Stimulated activated memory B cell treated with anti-CD40 and anti-IgM and Interleukin-4, amounts not matched to agents 10 μg/mL and 1 μg/mL and 100 μg/mL, for 72 hours (primary cell): ENCODE data around the gene FAM168A.

Experiments
- ATAC-seq: fragments of 150-1000 bp; cut with Tn5 transposase; 2 replicates; pipeline ENCODE4 v1.10.0; 2021
- H3K27ac Mint-ChIP-seq: one replicate; pipeline ENCODE4 v1.8.0; 2022; ENCODE audit warnings: mild to moderate bottlenecking, mixed read lengths
- H3K27me3 Mint-ChIP-seq: one replicate; pipeline ENCODE4 v1.8.0; 2022; ENCODE audit warnings: mixed read lengths
- H3K36me3 Mint-ChIP-seq: one replicate; pipeline ENCODE4 v1.8.0; 2022; ENCODE audit warnings: mixed read lengths
- H3K4me1 Mint-ChIP-seq: one replicate; pipeline ENCODE4 v1.8.0; 2022; ENCODE audit warnings: mixed read lengths
- H3K4me3 Mint-ChIP-seq: one replicate; pipeline ENCODE4 v1.8.0; 2022; ENCODE audit warnings: mild to moderate bottlenecking, moderate library complexity, mixed read lengths
- H3K9me3 Mint-ChIP-seq: one replicate; pipeline ENCODE4 v1.8.0; 2022; ENCODE audit warnings: mixed read lengths

The FAM168A gene

GRCh38 chr11:73376803-73377629, 220.9 kb downstream of the FAM168A start:
- H3K4me3 Mint-ChIP-seq, result peak overlapping the region; percentile 95
- H3K27me3 Mint-ChIP-seq, result no peaks in the 10 kb centered on the region
- peaks cover 28% of the 10 kb centered on the region for H3K36me3 Mint-ChIP-seq
- H3K27ac Mint-ChIP-seq, result peak overlapping the region; percentile 90
- ATAC-seq, result peak; percentile 52
- H3K4me1 Mint-ChIP-seq, result peaks cover 69% of the 10 kb centered on the region
- H3K9me3 Mint-ChIP-seq, result no peaks in the 10 kb centered on the region

GRCh38 chr11:73376160-73376802, 221.6 kb downstream of the FAM168A start, which contains the start of gene RELT:
TSS of gene RELT (plus strand) at chr11:73376399. CDS start at chr11:73389137, 12,738 bp downstream.
- Mint-ChIP-seq H3K4me3 (peak within 1 kb of the TSS; percentile 95), H3K27me3 (no peaks in the 10 kb centered on the region), H3K36me3 (peaks cover 26% of the 10 kb centered on the region), H3K4me1 (peaks cover 69% of the 10 kb centered on the region), H3K9me3 (no peaks in the 10 kb centered on the region), H3K27ac (peak within 1 kb of the TSS; percentile 90)
- ATAC-seq, result peak; percentile 91

GRCh38 chr11:73375830-73376159, 222.1 kb downstream of the FAM168A start:
- H3K4me1 Mint-ChIP-seq, result peaks cover 69% of the 10 kb centered on the region
- no peaks in the 10 kb centered on the region for H3K27me3 Mint-ChIP-seq
- H3K9me3 Mint-ChIP-seq, result no peaks in the 10 kb centered on the region
- H3K4me3 Mint-ChIP-seq, result peak overlapping the region; percentile 95
- H3K27ac Mint-ChIP-seq, result peak overlapping the region; percentile 90
- ATAC-seq, result no peak
- peaks cover 22% of the 10 kb centered on the region for H3K36me3 Mint-ChIP-seq

GRCh38 chr11:73374151-73374550, 223.8 kb downstream of the FAM168A start:
- no peak for ATAC-seq
- H3K4me1 Mint-ChIP-seq, result peaks cover 53% of the 10 kb centered on the region
- H3K27ac Mint-ChIP-seq, result no peak overlapping the region
- H3K9me3 Mint-ChIP-seq, result no peaks in the 10 kb centered on the region
- no peak overlapping the region for H3K4me3 Mint-ChIP-seq
- H3K36me3 Mint-ChIP-seq, result peaks cover 21% of the 10 kb centered on the region
- H3K27me3 Mint-ChIP-seq, result no peaks in the 10 kb centered on the region

- ATAC-seq, result no peak
- no peak overlapping the region for H3K4me3 Mint-ChIP-seq
- peaks cover 7% of the 10 kb centered on the region for H3K36me3 Mint-ChIP-seq
Measured at GRCh38 chr11:73372375-73372993, 225.4 kb downstream of the FAM168A start.

GRCh38 chr11:73367482-73368024, 230.4 kb downstream of the FAM168A start:
- no peaks in the 10 kb centered on the region for H3K27me3 Mint-ChIP-seq
- peaks cover 73% of the 10 kb centered on the region for H3K4me1 Mint-ChIP-seq
- H3K27ac Mint-ChIP-seq, result peak overlapping the region; percentile 75
- peaks cover 32% of the 10 kb centered on the region for H3K36me3 Mint-ChIP-seq
- H3K9me3 Mint-ChIP-seq, result no peaks in the 10 kb centered on the region
- peak; percentile 42 for ATAC-seq
- H3K4me3 Mint-ChIP-seq, result no peak overlapping the region

More at GRCh38 chr11:73372375-73372993, 225.4 kb downstream of the FAM168A start:
- H3K4me1 Mint-ChIP-seq, result peaks cover 51% of the 10 kb centered on the region
- H3K27me3 Mint-ChIP-seq, result no peaks in the 10 kb centered on the region
- peak overlapping the region; percentile 72 for H3K27ac Mint-ChIP-seq
- H3K9me3 Mint-ChIP-seq, result no peaks in the 10 kb centered on the region

GRCh38 chr11:73366953-73367352, 231.0 kb downstream of the FAM168A start:
- H3K4me1 Mint-ChIP-seq, result peaks cover 69% of the 10 kb centered on the region
- no peaks in the 10 kb centered on the region for H3K9me3 Mint-ChIP-seq
- peak overlapping the region; percentile 75 for H3K27ac Mint-ChIP-seq
- H3K36me3 Mint-ChIP-seq, result peaks cover 35% of the 10 kb centered on the region
- no peak for ATAC-seq
- H3K4me3 Mint-ChIP-seq, result no peak overlapping the region
- H3K27me3 Mint-ChIP-seq, result no peaks in the 10 kb centered on the region

- no peak for ATAC-seq
- Mint-ChIP-seq H3K4me3 (no peak overlapping the region), H3K9me3 (no peaks in the 10 kb centered on the region), H3K4me1 (peaks cover 61% of the 10 kb centered on the region), H3K27ac (peak overlapping the region; percentile 75), H3K36me3 (peaks cover 35% of the 10 kb centered on the region), H3K27me3 (no peaks in the 10 kb centered on the region)
Measured at GRCh38 chr11:73366265-73366610, 231.7 kb downstream of the FAM168A start.

- Mint-ChIP-seq H3K9me3 (no peaks in the 10 kb centered on the region), H3K4me1 (peaks cover 57% of the 10 kb centered on the region), H3K36me3 (peaks cover 35% of the 10 kb centered on the region), H3K4me3 (no peak overlapping the region), H3K27me3 (no peaks in the 10 kb centered on the region), H3K27ac (peak overlapping the region; percentile 75)
- ATAC-seq, result no peak
Measured at GRCh38 chr11:73365352-73366264, 232.3 kb downstream of the FAM168A start.

- no peak for ATAC-seq
- Mint-ChIP-seq H3K4me3 (no peak overlapping the region), H3K27ac (peak overlapping the region; percentile 80), H3K9me3 (no peaks in the 10 kb centered on the region), H3K27me3 (no peaks in the 10 kb centered on the region), H3K4me1 (peaks cover 50% of the 10 kb centered on the region), H3K36me3 (peaks cover 35% of the 10 kb centered on the region)
Measured at GRCh38 chr11:73363147-73363546, 234.8 kb downstream of the FAM168A start.

GRCh38 chr11:73361953-73362776, 235.7 kb downstream of the FAM168A start:
- no peaks in the 10 kb centered on the region for H3K27me3 Mint-ChIP-seq
- peak overlapping the region; percentile 80 for H3K27ac Mint-ChIP-seq
- peaks cover 40% of the 10 kb centered on the region for H3K4me1 Mint-ChIP-seq
- no peak overlapping the region for H3K4me3 Mint-ChIP-seq
- peaks cover 44% of the 10 kb centered on the region for H3K36me3 Mint-ChIP-seq
- no peaks in the 10 kb centered on the region for H3K9me3 Mint-ChIP-seq
- ATAC-seq, result peak; percentile 35

GRCh38 chr11:73360743-73361369, 237.1 kb downstream of the FAM168A start:
- H3K27ac Mint-ChIP-seq, result no peak overlapping the region
- H3K4me3 Mint-ChIP-seq, result no peak overlapping the region
- no peak for ATAC-seq
- H3K4me1 Mint-ChIP-seq, result peaks cover 27% of the 10 kb centered on the region
- no peaks in the 10 kb centered on the region for H3K27me3 Mint-ChIP-seq
- H3K36me3 Mint-ChIP-seq, result peaks cover 49% of the 10 kb centered on the region
- H3K9me3 Mint-ChIP-seq, result no peaks in the 10 kb centered on the region

GRCh38 chr11:73359930-73360742, 237.8 kb downstream of the FAM168A start:
- Mint-ChIP-seq H3K4me3 (no peak overlapping the region), H3K27me3 (no peaks in the 10 kb centered on the region), H3K4me1 (peaks cover 23% of the 10 kb centered on the region), H3K36me3 (peaks cover 46% of the 10 kb centered on the region), H3K27ac (no peak overlapping the region), H3K9me3 (no peaks in the 10 kb centered on the region)
- no peak for ATAC-seq
